Lung (tissue), 12 donors: Measurements from ENCODE around the gene SEMA5A. TPM values are rescaled to one million over a fixed set of nuclear protein-coding genes. Genes with fewer than 3 reads are reported as not detected.

Experiments used
- ATAC-seq: fragments of 200-7000 bp; cut with Tn5 transposase; one replicate; pipeline ENCODE4 v1.9.1; 2020; ENCODE audit warnings: moderate number of reproducible peaks; ENCODE audit not compliant: insufficient read depth, low FRiP score
- DNase-seq, 3 donors: peaks; one replicate each; pipeline ENCODE4 v3.0.0-alpha.2; 2013 to 2017
- H3K27ac ChIP-seq, 2 donors: one replicate each; pipeline ENCODE4 v1.5.1; 2013; ENCODE audit warnings: mild to moderate bottlenecking in 2 of 2, moderate library complexity in 2 of 2, control low read depth in 1 of 2, inconsistent platforms in 1 of 2, low read depth in 1 of 2, low read length in 1 of 2
- H3K27me3 ChIP-seq, 3 donors: one replicate each; pipeline ENCODE4 v1.5.1; 2013; ENCODE audit warnings: low read length in 2 of 3; ENCODE audit not compliant: control insufficient read depth in 3 of 3, insufficient read depth in 3 of 3
- H3K36me3 ChIP-seq, 4 donors: one replicate each; pipeline ENCODE4 v1.5.1; 2013; ENCODE audit warnings: low read length in 4 of 4, mild to moderate bottlenecking in 1 of 4, moderate library complexity in 1 of 4; ENCODE audit not compliant: control insufficient read depth in 4 of 4, insufficient read depth in 4 of 4
- H3K4me1 ChIP-seq, 5 donors: one replicate each; pipeline ENCODE4 v1.5.1; 2013; ENCODE audit warnings: low read length in 5 of 5, mild to moderate bottlenecking in 2 of 5, moderate library complexity in 1 of 5; ENCODE audit not compliant: control insufficient read depth in 5 of 5, insufficient read depth in 5 of 5
- H3K4me3 ChIP-seq: one replicate; pipeline ENCODE4 v1.5.1; 2013; ENCODE audit warnings: mild to moderate bottlenecking, control low read depth, moderate library complexity
- H3K9ac ChIP-seq, 2 donors: one replicate each; pipeline ENCODE4 v1.5.1; 2013; ENCODE audit warnings: low read length in 2 of 2, control low read depth in 1 of 2; ENCODE audit not compliant: insufficient read depth in 1 of 2
- H3K9me3 ChIP-seq, 4 donors: one replicate each; pipeline ENCODE4 v1.5.1; 2013; ENCODE audit warnings: low read length in 3 of 4, mild to moderate bottlenecking in 1 of 4, moderate library complexity in 1 of 4; ENCODE audit not compliant: control insufficient read depth in 4 of 4, insufficient read depth in 3 of 4
- CTCF ChIP-seq: IDR thresholded peaks from 2 replicates; pipeline ENCODE4 v1.5.1; 2012; ENCODE audit warnings: mild to moderate bottlenecking; ENCODE audit errors: control extremely low read depth, extremely low read depth
- WGBS, 2 donors: extraction: QIAGEN DNeasy Blood & Tissue Kit; methylation state at CpG; one replicate each; pipeline ENCODE4 v1.1.7; 2013; 5-methylcytosine and 5-hydroxymethylcytosine counted together
- polyA plus RNA-seq, 2 donors: library from polyadenylated mRNA; stranded (reverse); fragments of 200-250 nt; gene quantifications; one replicate each; pipeline ENCODE4 v1.2.1, GENCODE V29; 2013
- total RNA-seq, 2 donors: library from RNA; depleted of rRNA in 1 of 2; stranded (reverse); fragments of >200 nt in 1 of 2; gene quantifications; one replicate each; pipeline ENCODE4 v1.2.1, GENCODE V29; 2014 to 2021
- donor health status: control.
- donor health status: control.
- donor health status: Bipolar disorder and iron deficiency.
- donor health status: healthy.
- donor health status: DM: yes; HTN: yes; CAD: no.

The SEMA5A gene
- total and polyA plus RNA-seq, 4 donors: 3.1 to 44.9 (median 13.7) TPM

- peaks cover 0 to 3% (median 0%) of the 10 kb centered on the region in 4 donors for H3K36me3 ChIP-seq
- DNase-seq: no peak
- no peak overlapping the region for H3K27ac ChIP-seq
- H3K4me3 ChIP-seq: no peak overlapping the region
- peaks cover 0 to 2% (median 0%) of the 10 kb centered on the region in 4 donors for H3K9me3 ChIP-seq
- no peak for TF ChIP-seq CTCF
- ATAC-seq: no peak
- 74 to 80% methylated on average over 7 of the region's 7 CpGs for WGBS, 2 donors
- H3K4me1 ChIP-seq: no peaks in the 10 kb centered on the region
- no peak overlapping the region for H3K9ac ChIP-seq
- H3K27me3 ChIP-seq: no peaks in the 10 kb centered on the region
Observed at GRCh38 chr5:9222054-9222976, 323.6 kb downstream of the SEMA5A start.

DNA sequence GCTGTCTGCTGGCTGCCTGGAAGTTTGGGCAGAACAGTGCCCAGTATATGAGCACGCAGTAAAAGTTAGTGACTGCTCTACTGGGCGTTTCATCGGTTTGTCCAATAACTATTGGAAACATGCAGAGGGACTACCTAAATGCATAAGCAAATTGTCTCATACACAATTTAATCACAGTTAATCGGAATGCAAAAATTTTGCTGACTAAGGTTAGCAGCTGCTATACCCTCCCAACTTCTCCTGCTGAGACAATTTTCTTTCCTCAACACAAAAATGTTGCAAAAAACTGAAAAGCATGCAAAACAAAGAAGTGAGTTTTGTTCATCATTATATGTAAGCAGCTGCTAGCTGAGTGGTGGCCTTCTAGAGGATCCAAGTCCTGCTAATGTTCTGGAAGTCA lies 327.5 kb downstream of the SEMA5A start:
- WGBS, 2 donors: 82 to 94% methylated on average over 4 of the region's 4 CpGs
- H3K9me3 ChIP-seq: no peaks in the 10 kb centered on the region
- H3K27me3 ChIP-seq: no peaks in the 10 kb centered on the region
- no peak for TF ChIP-seq CTCF
- DNase-seq (no peak), ATAC-seq (no peak)
- H3K9ac ChIP-seq: no peak overlapping the region
- peaks cover 0 to 3% (median 0%) of the 10 kb centered on the region in 4 donors for H3K36me3 ChIP-seq
- no peak overlapping the region for H3K27ac ChIP-seq
- H3K4me1 ChIP-seq: no peaks in the 10 kb centered on the region
- H3K4me3 ChIP-seq: no peak overlapping the region

GRCh38 chr5:9212605-9213004 lies 333.3 kb downstream of the SEMA5A start:
- H3K27ac ChIP-seq: no peak overlapping the region
- H3K4me3 ChIP-seq: no peak overlapping the region
- no peak for ATAC-seq
- H3K9me3 ChIP-seq: no peaks in the 10 kb centered on the region
- H3K36me3 ChIP-seq: no peaks in the 10 kb centered on the region
- no peaks in the 10 kb centered on the region for H3K4me1 ChIP-seq
- no peaks in the 10 kb centered on the region for H3K27me3 ChIP-seq
- TF ChIP-seq CTCF: no peak
- DNase-seq: no peak
- 90 to 91% methylated on average over 1 of the region's 1 CpG for WGBS, 2 donors
- H3K9ac ChIP-seq: no peak overlapping the region
